SIG-M5 treated with dmso at 0.1 percent for 504 hours (cell line): ENCODE data around the gene VPS8.
"Not testable (repeated sequence)": the region's sequence is repeated elsewhere in the genome, so short reads cannot be mapped to it uniquely, and the experiment has no call there.

Experiments used
- DNase-seq: peaks from one replicate; lab custom pipeline; 2025; ENCODE audit not compliant: unreplicated experiment; lab: John Stamatoyannopoulos, UW

Gene VPS8

GRCh38 chr3:184864000-184864399, 52.0 kb downstream of the VPS8 start:
- DNase-seq = no peak

- DNase-seq = no peak
These were observed 56.5 kb downstream of the VPS8 start for GRCh38 chr3:184868477-184868876.

GRCh38 chr3:184872200-184872599, 60.2 kb downstream of the VPS8 start:
- no peak for DNase-seq

GRCh38 chr3:184873141-184873540, 61.2 kb downstream of the VPS8 start:
- no peak for DNase-seq

GRCh38 chr3:184874709-184875644, 63.0 kb downstream of the VPS8 start:
- DNase-seq = peak; percentile 29

GRCh38 chr3:184880276-184881019, 68.5 kb downstream of the VPS8 start:
- DNase-seq = no peak

- DNase-seq = peak; percentile 25
These were observed 72.5 kb downstream of the VPS8 start for GRCh38 chr3:184884359-184885017.

GRCh38 chr3:184885112-184885511, 73.1 kb downstream of the VPS8 start:
- no peak for DNase-seq

GRCh38 chr3:184887574-184887973, 75.6 kb downstream of the VPS8 start:
- DNase-seq = no peak

- DNase-seq = no peak
These were observed 77.4 kb downstream of the VPS8 start for GRCh38 chr3:184889312-184889904.

- DNase-seq = no peak
These were observed 82.1 kb downstream of the VPS8 start for GRCh38 chr3:184894051-184894450.

GRCh38 chr3:184895350-184895749, 83.4 kb downstream of the VPS8 start:
- no peak for DNase-seq

GRCh38 chr3:184896336-184896735, 84.4 kb downstream of the VPS8 start:
- no peak for DNase-seq

- DNase-seq = no peak
These were observed 88.1 kb downstream of the VPS8 start for GRCh38 chr3:184899953-184900595.

- DNase-seq = not testable (repeated sequence)
These were observed 95.1 kb downstream of the VPS8 start for GRCh38 chr3:184907031-184907430.

GRCh38 chr3:184907681-184908649, 96.0 kb downstream of the VPS8 start:
- no peak for DNase-seq

GRCh38 chr3:184908859-184909258, 96.9 kb downstream of the VPS8 start:
- DNase-seq = no peak

GRCh38 chr3:184910664-184911063, 98.7 kb downstream of the VPS8 start:
- DNase-seq = no peak

GRCh38 chr3:184911570-184911969, 99.6 kb downstream of the VPS8 start:
- DNase-seq = no peak

- no peak for DNase-seq
These were observed 100.2 kb downstream of the VPS8 start for GRCh38 chr3:184912163-184912562.
